Esophagus muscularis mucosa (tissue), 4 donors: ENCODE measurements around the gene WDFY2. TPM values are rescaled to one million over a fixed set of nuclear protein-coding genes. Genes with fewer than 3 reads are reported as not detected.

Experiments
- DNase-seq: peaks from one replicate; pipeline ENCODE4 v3.0.0-alpha.2; 2017; ENCODE audit errors: extremely low spot score
- H3K27ac ChIP-seq, 4 donors: fragments of 200-600 bp; sonication (generic); replicated peaks in 1 of 4; 1 replicate in 3 of 4; 2 replicates in 1 of 4; pipeline ENCODE4 v1.5.1; 2016 to 2019; ENCODE audit warnings: mild to moderate bottlenecking in 1 of 4
- H3K27me3 ChIP-seq, 4 donors: fragments of 200-600 bp; sonication (generic); one replicate each; pipeline versions ENCODE4 v1.5.1 to v1.6.0; 2016 to 2019
- H3K36me3 ChIP-seq, 4 donors: fragments of 200-600 bp; sonication (generic); one replicate each; pipeline ENCODE4 v1.5.1; 2016 to 2019
- H3K4me1 ChIP-seq, 4 donors: fragments of 200-600 bp; sonication (generic); one replicate each; pipeline ENCODE4 v1.5.1; 2016 to 2019
- H3K4me3 ChIP-seq, 4 donors: fragments of 200-600 bp; sonication (generic); 1 replicate in 2 of 4; 2 replicates in 2 of 4; pipeline ENCODE4 v1.5.1; 2016 to 2019; ENCODE audit warnings: mild to moderate bottlenecking in 4 of 4, moderate library complexity in 1 of 4
- H3K9me3 ChIP-seq, 4 donors: fragments of 200-600 bp; sonication (generic); 1 replicate in 3 of 4; 2 replicates in 1 of 4; pipeline ENCODE4 v1.5.1; 2016 to 2019
- EP300 ChIP-seq: sonication (generic); formaldehyde crosslinking; IDR thresholded peaks from one replicate; pipeline ENCODE4 v1.6.1; 2017; ENCODE audit warnings: antibody characterized with exemption
- POLR2A ChIP-seq: fragments of 450-650 bp; IDR thresholded peaks from one replicate; pipeline ENCODE4 v1.6.1; 2017; ENCODE audit warnings: antibody characterized with exemption, moderate library complexity, mild to moderate bottlenecking, low read depth
- POLR2AphosphoS5 ChIP-seq, 2 donors: sonication (generic); formaldehyde crosslinking; IDR thresholded peaks; one replicate each; pipeline ENCODE4 v1.6.1; 2017; ENCODE audit warnings: antibody characterized with exemption in 2 of 2
- WGBS: methylation state at CpG from one replicate; pipeline ENCODE4 v1.1.5; 2018; 5-methylcytosine and 5-hydroxymethylcytosine counted together
- intact Hi-C: fragments of 100-400 bp; cut with DNase I; formaldehyde crosslinking; loops from one replicate; pipeline ENCODE4 v1.15.1; 2023
- total RNA-seq, 4 donors: library from RNA; depleted of rRNA; stranded (reverse); fragments of >200 nt; gene quantifications; one replicate each; pipeline versions ENCODE4 v1.1.0 to v1.2.1, GENCODE V29; 2016
- TF ChIP-seq, protein P1 (sequence below), 3 experiments: fragments of 200-600 bp in 2 of 3; fragments of 450-650 bp in 1 of 3; sonication (generic) in 2 of 3; IDR thresholded peaks; one replicate each; pipeline ENCODE4 v1.5.1; 2017 to 2019; ENCODE audit warnings: antibody characterized with exemption in 3 of 3, mild to moderate bottlenecking in 2 of 3, moderate library complexity in 1 of 3

WDFY2 gene
- total RNA-seq, 4 donors from 2014 or later = 4.7 to 8.7 (median 5.7) TPM

DNA sequence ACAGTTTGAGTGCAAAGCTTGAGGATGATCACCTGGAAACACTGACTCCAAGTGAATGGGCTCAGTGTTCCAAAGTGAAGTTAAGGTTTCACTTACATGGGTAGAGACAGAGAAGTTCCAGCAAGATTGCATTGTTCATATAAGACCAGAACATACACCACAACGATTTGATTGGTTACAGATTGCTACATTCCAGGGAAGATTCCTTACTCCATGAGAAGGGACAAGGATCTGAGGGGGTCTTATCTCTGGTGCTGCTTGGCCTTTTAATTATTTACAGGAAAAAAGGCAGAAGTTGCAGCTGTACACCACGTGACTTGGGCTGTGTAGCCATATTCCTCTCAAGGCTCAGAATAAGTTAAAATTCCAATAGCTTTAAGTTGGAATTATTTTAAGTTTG, 12.3 kb downstream of the WDFY2 start:
- intact Hi-C loops = no loop called here
- TF ChIP-seq, protein P1, sequence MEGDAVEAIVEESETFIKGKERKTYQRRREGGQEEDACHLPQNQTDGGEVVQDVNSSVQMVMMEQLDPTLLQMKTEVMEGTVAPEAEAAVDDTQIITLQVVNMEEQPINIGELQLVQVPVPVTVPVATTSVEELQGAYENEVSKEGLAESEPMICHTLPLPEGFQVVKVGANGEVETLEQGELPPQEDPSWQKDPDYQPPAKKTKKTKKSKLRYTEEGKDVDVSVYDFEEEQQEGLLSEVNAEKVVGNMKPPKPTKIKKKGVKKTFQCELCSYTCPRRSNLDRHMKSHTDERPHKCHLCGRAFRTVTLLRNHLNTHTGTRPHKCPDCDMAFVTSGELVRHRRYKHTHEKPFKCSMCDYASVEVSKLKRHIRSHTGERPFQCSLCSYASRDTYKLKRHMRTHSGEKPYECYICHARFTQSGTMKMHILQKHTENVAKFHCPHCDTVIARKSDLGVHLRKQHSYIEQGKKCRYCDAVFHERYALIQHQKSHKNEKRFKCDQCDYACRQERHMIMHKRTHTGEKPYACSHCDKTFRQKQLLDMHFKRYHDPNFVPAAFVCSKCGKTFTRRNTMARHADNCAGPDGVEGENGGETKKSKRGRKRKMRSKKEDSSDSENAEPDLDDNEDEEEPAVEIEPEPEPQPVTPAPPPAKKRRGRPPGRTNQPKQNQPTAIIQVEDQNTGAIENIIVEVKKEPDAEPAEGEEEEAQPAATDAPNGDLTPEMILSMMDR (IDR thresholded peaks at IDR 0.05) = no peak
- TF ChIP-seq POLR2A (no peak), EP300 (no peak), POLR2AphosphoS5 (IDR thresholded peaks at IDR 0.05) (no peak)

DNA sequence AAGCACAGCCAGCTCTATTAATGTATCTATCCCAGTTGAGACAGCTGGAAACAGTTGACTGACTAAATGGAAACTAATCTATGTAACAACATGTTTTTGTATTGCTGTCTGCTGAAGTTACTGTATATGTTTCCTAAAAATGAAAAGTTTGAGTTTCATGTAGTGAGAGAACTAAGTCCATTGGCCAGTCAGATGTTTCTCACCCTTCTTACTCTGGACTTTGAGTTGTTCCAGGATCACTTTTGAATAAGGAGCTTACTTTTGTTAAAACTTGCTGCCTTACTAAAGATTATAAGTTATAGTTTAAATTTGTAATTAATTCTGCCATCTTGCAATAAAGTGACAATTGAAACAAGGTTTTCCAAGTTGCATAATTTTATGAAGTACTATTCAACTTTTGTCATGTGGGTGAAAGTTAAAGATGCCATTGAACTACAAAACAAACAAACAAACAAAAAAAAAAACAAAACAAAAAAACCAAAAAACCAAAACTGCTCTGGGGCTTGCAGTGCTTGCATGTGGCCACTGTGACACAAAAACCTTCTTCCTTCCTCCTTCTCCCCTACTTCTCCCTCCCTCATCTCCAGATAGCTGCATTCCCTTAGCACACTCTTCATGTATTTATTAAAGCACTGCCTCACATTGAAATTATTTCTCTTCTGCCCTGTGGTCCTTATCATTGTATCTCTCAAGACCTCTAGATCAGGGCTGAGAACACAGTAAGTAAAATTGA, 15.3 kb downstream of the WDFY2 start:
- Histone ChIP-seq H3K9me3 (no peaks in the 10 kb centered on the region), H3K27ac (no peak overlapping the region), H3K4me3 (no peak overlapping the region), H3K36me3 (no peaks in the 10 kb centered on the region), H3K4me1 (no peaks in the 10 kb centered on the region), H3K27me3 (no peaks in the 10 kb centered on the region)
- no peak for DNase-seq
- intact Hi-C loops = no loop called here
- TF ChIP-seq EP300 (no peak), POLR2AphosphoS5 (IDR thresholded peaks at IDR 0.05) (no peak), POLR2A (no peak)
- TF ChIP-seq, protein P1 (IDR thresholded peaks at IDR 0.05) = no peak

More for the DNA sequence above, 12.3 kb downstream of the WDFY2 start:
- Histone ChIP-seq H3K27ac (no peak overlapping the region), H3K9me3 (no peaks in the 10 kb centered on the region), H3K36me3 (no peaks in the 10 kb centered on the region), H3K4me1 (peaks cover 1 to 5% (median 4%) of the 10 kb centered on the region in 4 donors), H3K27me3 (no peaks in the 10 kb centered on the region), H3K4me3 (no peak overlapping the region)
- no peak for DNase-seq
- WGBS = 74% methylated on average over 2 of the region's 2 CpGs

DNA sequence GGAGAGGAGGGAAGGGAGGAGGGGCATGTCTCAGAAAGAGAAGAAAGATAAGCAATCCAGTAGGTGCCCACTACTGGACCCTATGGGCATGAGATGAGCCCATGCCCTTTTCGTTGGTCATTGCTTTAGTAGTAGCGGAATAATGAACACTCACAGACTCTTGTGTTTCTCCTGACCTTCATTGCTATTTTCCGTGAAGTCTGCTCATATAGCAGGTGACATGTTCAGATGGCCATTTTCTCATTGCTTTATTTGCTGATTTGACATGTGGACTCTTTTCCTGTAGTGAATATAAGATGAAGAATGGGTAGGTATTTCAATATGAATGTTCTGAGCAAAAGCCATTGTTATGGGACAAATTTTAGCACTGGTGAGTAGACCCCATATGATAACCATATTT, 16.4 kb downstream of the WDFY2 start:
- no peaks in the 10 kb centered on the region for H3K9me3 ChIP-seq
- intact Hi-C loops = no loop called here
- no peak for DNase-seq

DNA sequence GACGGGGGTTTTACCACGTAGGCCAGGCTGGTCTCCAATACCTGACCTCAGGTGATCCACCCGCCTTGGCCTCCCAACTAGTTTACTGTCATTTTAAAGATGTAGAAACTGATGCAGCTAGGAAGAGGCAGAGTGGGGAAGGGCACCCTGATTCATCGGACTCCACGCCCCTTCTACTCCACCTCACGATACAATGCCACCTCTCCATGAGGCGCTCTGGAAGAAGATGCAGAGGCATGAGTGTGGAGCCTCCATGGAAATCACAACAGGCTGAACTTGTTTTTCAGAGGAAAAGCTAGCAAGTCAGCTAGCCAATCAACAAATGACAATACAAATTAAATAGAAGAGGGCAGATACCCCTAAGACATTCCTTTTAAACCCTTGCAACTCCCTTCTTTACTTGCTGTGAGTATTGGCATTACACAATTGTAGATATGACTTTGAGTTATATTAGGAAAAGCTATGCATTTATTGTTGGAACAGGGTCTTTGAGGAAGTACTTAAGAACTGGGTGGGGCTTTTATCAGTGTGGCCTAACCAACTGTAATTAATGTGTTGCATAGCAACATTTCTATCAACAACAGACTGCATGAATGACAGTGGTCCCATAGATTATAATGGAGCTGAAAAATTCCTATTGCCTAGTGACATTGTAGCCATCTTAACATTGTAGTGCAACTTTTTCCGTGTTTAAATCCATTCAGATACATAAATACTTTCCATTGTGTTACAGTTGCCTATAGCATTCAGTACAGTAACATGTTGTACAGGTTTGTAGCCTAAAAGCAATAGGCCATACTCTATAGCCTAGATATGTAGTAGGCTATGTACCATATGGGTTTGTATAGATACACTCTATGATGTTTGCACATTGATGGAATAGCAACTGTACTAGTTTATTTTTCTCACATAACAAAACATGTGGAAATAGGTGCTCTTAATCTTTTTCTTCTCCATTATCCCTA, 17.6 kb downstream of the WDFY2 start:
- Histone ChIP-seq H3K4me1 (peaks cover 6 to 11% (median 9%) of the 10 kb centered on the region in 4 donors), H3K27ac (no peak overlapping the region), H3K9me3 (no peaks in the 10 kb centered on the region), H3K27me3 (no peaks in the 10 kb centered on the region), H3K36me3 (no peaks in the 10 kb centered on the region), H3K4me3 (no peak overlapping the region)
- TF ChIP-seq, protein P1 (IDR thresholded peaks at IDR 0.05) = no peak
- TF ChIP-seq EP300 = no peak
- TF ChIP-seq POLR2AphosphoS5 (IDR thresholded peaks at IDR 0.05) = no peak
- TF ChIP-seq POLR2A = no peak
- intact Hi-C loops = no loop called here
- WGBS = 98% methylated on average over 8 of the region's 8 CpGs
- DNase-seq = no peak

More for the DNA sequence above, 16.4 kb downstream of the WDFY2 start:
- Histone ChIP-seq H3K36me3 (no peaks in the 10 kb centered on the region), H3K4me1 (peaks cover 2 to 4% (median 3%) of the 10 kb centered on the region in 4 donors), H3K4me3 (no peak overlapping the region), H3K27me3 (no peaks in the 10 kb centered on the region), H3K27ac (no peak overlapping the region)
- TF ChIP-seq POLR2AphosphoS5 (IDR thresholded peaks at IDR 0.05) (no peak), POLR2A (no peak), EP300 (no peak)
- TF ChIP-seq, protein P1 (IDR thresholded peaks at IDR 0.05) = no peak
- WGBS = 95% methylated on average over 3 of the region's 3 CpGs
